Mesodermal cell (in vitro differentiated cells): ENCODE measurements around the gene MAGI1.
"Not testable (repeated sequence)": the region's sequence is repeated elsewhere in the genome, so short reads cannot be mapped to it uniquely, and the experiment has no call there.

Experiments
- H3K27ac ChIP-seq: 2 replicates; pipeline ENCODE4 v1.7.0; 2013; ENCODE audit warnings: mild to moderate bottlenecking, low read depth, low read length, moderate library complexity; ENCODE audit not compliant: severe bottlenecking
- H3K36me3 ChIP-seq: 2 replicates; pipeline ENCODE4 v1.7.1; 2013; ENCODE audit warnings: mild to moderate bottlenecking, low read length, moderate library complexity; ENCODE audit not compliant: control insufficient read depth, insufficient read depth
- H3K4me1 ChIP-seq: one replicate; pipeline ENCODE4 v1.7.1; 2013; ENCODE audit warnings: mild to moderate bottlenecking, low read length; ENCODE audit not compliant: insufficient read depth, control insufficient read depth, poor library complexity, severe bottlenecking
- H3K4me3 ChIP-seq: 2 replicates; pipeline ENCODE4 v1.7.0; 2013; ENCODE audit warnings: low read length, control low read depth, mild to moderate bottlenecking; ENCODE audit not compliant: insufficient read depth, poor library complexity, severe bottlenecking; ENCODE audit errors: extremely low read depth
- H3K9me3 ChIP-seq: 2 replicates; pipeline ENCODE4 v1.7.1; 2013; ENCODE audit warnings: mild to moderate bottlenecking, low read length, moderate library complexity; ENCODE audit not compliant: control insufficient read depth
- WGBS, 2 experiments: methylation state at CpG; one replicate each; pipeline ENCODE4 v1.1.5; 2013; ENCODE audit warnings: missing lambda C conversion rate in 2 of 2; ENCODE audit not compliant: insufficient coverage in 2 of 2; 5-methylcytosine and 5-hydroxymethylcytosine counted together

MAGI1 gene

GRCh38 chr3:66066963-66067617 is 28.4 kb upstream of the MAGI1 start:
- Histone ChIP-seq H3K9me3 (peaks cover 4% of the 10 kb centered on the region), H3K36me3 (no peaks in the 10 kb centered on the region), H3K4me3 (no peak overlapping the region), H3K27ac (no peak overlapping the region), H3K4me1 (no peaks in the 10 kb centered on the region)
- WGBS, 2 experiments, result 84 to 91% methylated on average over 2 to 3 of the region's 4 CpGs

GRCh38 chr3:66055289-66055688 is 16.6 kb upstream of the MAGI1 start:
- Histone ChIP-seq H3K9me3 (no peaks in the 10 kb centered on the region), H3K27ac (no peak overlapping the region), H3K4me1 (no peaks in the 10 kb centered on the region), H3K36me3 (no peaks in the 10 kb centered on the region), H3K4me3 (no peak overlapping the region)
- WGBS, 2 experiments, result 52 to 67% methylated on average over 1 to 2 of the region's 2 CpGs

DNA sequence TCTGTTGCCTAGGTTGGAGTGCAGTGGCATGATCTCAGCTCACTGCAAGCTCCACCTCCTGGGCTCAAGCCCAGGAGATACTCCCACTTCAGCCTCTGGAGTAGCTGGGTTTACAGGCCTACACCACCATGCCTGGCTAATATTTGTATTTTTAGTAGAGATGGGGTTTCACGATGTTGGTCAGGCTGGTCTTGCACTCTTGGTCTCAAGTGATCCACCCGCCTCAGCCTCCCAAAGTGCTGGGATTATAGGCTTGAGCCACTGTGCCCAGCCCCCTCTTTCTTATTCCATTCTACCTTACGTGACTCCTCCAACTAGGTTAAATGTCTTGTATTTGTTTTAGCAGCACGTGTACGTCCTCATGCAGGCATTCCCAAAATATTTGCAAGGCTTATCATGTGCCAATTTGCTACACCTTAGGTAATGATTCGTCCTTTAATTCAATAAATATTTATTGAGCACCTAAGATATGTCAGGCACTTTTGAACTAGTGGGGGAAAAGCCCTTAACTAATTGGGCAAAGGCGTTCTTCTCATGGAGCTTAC is 14.9 kb upstream of the MAGI1 start:
- 64 to 71% methylated on average over 2 to 4 of the region's 7 CpGs for WGBS, 2 experiments
- Histone ChIP-seq H3K36me3 (no peaks in the 10 kb centered on the region), H3K4me1 (no peaks in the 10 kb centered on the region)

DNA sequence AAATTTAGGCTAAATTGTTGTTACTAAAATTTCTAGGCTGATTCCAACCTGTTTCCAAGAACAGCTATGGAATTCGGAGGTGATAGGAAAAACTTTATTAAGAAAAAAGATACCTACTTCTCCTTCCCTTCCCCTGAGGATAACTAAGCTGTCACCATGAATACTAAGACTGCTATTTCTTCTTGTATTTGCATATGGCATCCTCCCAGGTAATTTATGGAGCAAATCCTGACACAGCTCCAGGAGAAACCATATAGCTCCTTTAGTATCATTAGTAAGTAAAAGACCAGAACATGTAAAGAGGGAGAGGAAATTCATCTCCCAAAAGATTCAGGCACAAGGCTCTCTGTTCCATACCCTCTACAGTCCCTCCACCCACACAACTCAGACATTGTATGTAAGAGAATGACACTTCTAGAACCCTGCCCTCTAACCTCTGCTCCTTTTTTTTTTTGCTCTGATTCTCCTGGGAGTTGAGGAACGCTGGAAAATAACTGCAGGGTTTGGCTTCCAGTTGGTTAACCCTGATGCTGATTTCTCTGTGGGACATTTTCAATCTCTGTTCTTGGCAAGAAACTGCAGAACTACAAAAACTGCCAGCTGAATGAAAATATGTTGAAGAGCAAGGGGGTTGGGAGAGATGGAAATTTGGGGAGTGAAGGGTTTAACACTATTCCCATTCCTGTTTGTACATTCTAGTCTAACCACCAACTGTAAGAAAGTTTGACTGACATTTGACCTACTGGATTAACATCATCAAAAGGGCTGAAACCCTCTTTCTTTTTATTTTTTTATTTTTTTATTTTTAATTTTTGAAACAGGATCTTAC is 14.2 kb upstream of the MAGI1 start:
- H3K27ac ChIP-seq, result no peak overlapping the region
- WGBS, 2 experiments, result 60% methylated on average over 1 of the region's 2 CpGs; no CpG with 5 or more reads in 1 of the 2 experiments
- H3K4me3 ChIP-seq, result no peak overlapping the region
- peaks cover 3% of the 10 kb centered on the region for H3K4me1 ChIP-seq
- no peaks in the 10 kb centered on the region for H3K9me3 ChIP-seq
- no peaks in the 10 kb centered on the region for H3K36me3 ChIP-seq

More for the DNA sequence above, 14.9 kb upstream of the MAGI1 start:
- H3K27ac ChIP-seq, result no peak overlapping the region
- H3K9me3 ChIP-seq, result no peaks in the 10 kb centered on the region
- H3K4me3 ChIP-seq, result no peak overlapping the region

DNA sequence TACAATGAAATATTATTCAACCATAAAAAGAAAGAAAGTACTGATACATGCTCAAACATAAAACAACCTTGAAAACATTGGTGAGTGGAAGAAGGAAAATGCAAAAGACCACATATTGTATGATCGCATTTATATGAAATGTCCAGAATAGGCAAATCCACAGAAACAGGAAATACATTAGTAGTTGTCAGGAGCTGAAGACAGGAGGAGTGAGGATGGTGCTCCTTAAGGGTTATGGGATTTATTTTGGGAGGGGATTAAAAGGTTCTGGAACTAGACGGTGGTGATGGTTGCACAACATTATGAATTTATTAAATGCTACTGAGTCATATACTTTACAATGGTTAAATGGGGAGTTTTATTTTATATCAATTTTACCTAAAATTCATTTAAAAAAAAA is 12.1 kb upstream of the MAGI1 start:
- H3K36me3 ChIP-seq, result no peaks in the 10 kb centered on the region

DNA sequence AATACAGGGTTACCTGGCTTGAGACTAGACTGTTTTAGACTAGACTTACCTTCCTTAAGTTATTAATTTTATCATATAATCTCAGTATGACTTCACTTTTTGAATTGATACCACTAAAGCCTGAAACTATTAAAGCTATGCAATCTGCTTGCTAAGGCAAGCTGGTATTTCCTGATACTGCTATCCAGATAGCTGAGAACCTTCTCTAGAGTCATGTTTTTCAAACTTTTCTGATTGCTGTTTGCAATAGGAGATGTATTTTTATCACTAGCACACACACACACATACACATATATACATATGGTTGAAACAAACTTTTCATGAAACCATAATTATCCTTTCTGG is 9.3 kb upstream of the MAGI1 start:
- H3K4me1 ChIP-seq, result peaks cover 8% of the 10 kb centered on the region
- H3K36me3 ChIP-seq, result no peaks in the 10 kb centered on the region
- no peak overlapping the region for H3K27ac ChIP-seq
- no peak overlapping the region for H3K4me3 ChIP-seq
- no peaks in the 10 kb centered on the region for H3K9me3 ChIP-seq

More for the DNA sequence above, 12.1 kb upstream of the MAGI1 start:
- no peaks in the 10 kb centered on the region for H3K9me3 ChIP-seq
- WGBS, 2 experiments, result 100% methylated on average over 1 of the region's 2 CpGs; no CpG with 5 or more reads in 1 of the 2 experiments
- no peak overlapping the region for H3K4me3 ChIP-seq
- no peak overlapping the region for H3K27ac ChIP-seq
- peaks cover 8% of the 10 kb centered on the region for H3K4me1 ChIP-seq

DNA sequence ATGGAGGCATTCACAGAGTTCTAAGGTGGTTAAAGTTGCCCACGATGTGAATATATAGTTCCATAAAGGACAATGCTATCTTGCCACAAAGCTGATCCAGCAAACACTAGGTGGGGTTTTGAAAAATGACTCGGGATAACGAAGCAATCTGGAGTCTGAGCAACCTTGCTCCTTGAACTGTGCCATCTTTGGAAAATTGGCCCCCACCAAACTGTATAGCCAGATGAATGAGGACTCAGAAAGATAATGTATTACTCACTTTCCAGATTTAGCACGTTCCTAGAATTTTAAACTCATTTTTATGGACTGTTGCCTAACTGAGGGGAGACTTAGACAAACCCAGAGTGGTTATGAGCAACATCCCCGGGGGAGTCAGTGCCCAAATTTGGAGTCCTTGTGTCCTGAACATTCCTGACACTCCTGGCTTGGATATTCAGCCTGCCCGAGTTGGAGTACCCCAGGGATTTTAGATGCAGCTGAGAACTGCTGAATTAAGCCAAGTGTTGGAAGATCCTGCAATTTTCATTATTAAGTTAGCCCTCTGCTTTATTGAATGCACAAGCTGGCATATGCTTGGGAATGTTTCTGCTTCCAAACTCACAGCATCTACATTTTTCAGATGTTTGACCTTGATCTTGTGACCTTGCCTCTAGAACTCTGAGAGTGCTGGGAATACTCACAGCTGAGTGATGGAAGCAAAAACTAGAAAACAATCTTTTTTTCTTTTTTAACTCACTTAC is 8.8 kb upstream of the MAGI1 start:
- H3K4me1 ChIP-seq, result peaks cover 8% of the 10 kb centered on the region
- H3K36me3 ChIP-seq, result no peaks in the 10 kb centered on the region
- WGBS, 2 experiments, result 72 to 74% methylated on average over 5 to 6 of the region's 6 CpGs
- H3K4me3 ChIP-seq, result no peak overlapping the region
- no peak overlapping the region for H3K27ac ChIP-seq
- H3K9me3 ChIP-seq, result no peaks in the 10 kb centered on the region

DNA sequence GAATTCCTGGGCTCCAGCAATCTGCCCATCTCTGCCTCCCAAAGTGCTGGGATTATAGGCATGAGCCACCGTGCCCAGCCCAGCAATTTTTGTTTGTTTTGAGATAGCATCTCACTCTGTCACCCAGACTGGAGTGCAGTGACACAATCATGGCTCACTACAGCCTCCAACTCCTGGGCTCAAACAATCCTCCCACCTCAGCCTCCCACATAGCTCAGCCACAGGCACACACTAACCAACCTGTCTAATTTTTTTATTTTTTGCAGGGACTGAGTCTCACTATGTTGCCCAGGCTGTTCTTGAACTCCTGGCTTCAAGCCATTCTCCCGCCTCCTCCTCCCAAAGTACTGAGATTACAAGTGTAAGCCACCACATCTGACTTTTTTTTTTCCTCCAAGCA is 7.6 kb upstream of the MAGI1 start:
- WGBS, 2 experiments, result 90 to 95% methylated on average over 2 of the region's 2 CpGs

GRCh38 chr3:66041828-66042227 is 3.1 kb upstream of the MAGI1 start:
- H3K4me1 ChIP-seq, result peaks cover 8% of the 10 kb centered on the region
- no peak overlapping the region for H3K27ac ChIP-seq

More for the DNA sequence above, 7.6 kb upstream of the MAGI1 start:
- not testable (repeated sequence) for H3K36me3 ChIP-seq, H3K9me3 ChIP-seq, H3K4me1 ChIP-seq, H3K4me3 ChIP-seq, H3K27ac ChIP-seq

DNA sequence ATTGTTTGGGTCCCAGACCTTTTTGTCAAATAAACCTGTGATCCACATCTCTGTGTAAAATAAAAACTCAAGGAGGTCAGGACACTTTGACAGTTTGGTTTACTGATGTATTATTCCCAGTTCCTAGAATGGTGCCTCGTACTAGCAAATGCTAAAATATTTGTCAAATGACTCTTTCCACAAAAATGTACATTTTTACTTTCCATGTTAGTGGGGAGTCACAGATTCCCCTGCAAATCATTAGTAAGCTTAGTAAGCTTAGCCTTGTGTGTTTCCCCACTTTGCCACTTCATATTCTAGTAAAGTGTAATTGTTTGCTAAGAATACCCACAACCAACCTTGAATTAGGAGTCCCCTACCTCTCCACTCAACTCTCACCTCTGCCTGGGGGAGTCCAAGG is 2.4 kb upstream of the MAGI1 start:
- no peaks in the 10 kb centered on the region for H3K36me3 ChIP-seq
- no CpG with 5 or more reads among the region's 1 CpG for WGBS, 2 experiments
- peaks cover 13% of the 10 kb centered on the region for H3K4me1 ChIP-seq
- H3K4me3 ChIP-seq, result no peak overlapping the region
- H3K27ac ChIP-seq, result no peak overlapping the region
- H3K9me3 ChIP-seq, result no peaks in the 10 kb centered on the region

More at GRCh38 chr3:66041828-66042227, 3.1 kb upstream of the MAGI1 start:
- Histone ChIP-seq H3K36me3 (no peaks in the 10 kb centered on the region), H3K4me3 (no peak overlapping the region), H3K9me3 (no peaks in the 10 kb centered on the region)
